Activated CD4-positive, alpha-beta T cell treated with anti-CD3 and anti-CD28 coated beads for 1 hour (primary cell): ENCODE measurements around the gene RNF144B.
A peak's percentile ranks its signal among the peaks of the same experiment; 100 is the strongest.
"Not testable (repeated sequence)": the region's sequence is repeated elsewhere in the genome, so short reads cannot be mapped to it uniquely, and the experiment has no call there.

ENCODE experiments used
- DNase-seq: peaks from one replicate; pipeline ENCODE4 v3.0.0-alpha.2; 2020

RNF144B gene

GRCh38 chr6:18387061-18387721, at the start of gene RNF144B:
Gene RNF144B, plus strand, starts transcription at chr6:18387350. Its CDS starts 12,185 bp downstream, at chr6:18399535.
- peak; percentile 54 for DNase-seq

DNA sequence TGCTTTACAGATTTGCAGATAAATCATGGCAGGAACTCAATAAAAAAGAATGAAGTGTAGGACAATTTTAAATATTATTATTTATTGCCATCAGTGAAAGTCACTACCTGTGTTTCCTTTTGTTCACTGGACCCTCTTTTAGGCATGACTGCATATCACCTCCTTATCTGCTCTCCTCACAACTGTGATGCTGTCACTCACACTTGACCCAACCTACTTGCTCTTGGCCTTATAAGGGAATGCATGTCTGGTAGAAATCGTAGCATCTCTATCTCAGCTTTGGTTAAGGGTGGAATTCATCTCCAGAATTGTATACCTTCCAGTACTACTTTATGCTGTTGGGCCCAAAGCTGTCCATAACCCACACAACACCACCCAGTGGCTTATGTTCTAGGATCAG, 47.6 kb upstream of the RNF144B start:
- DNase-seq, result no peak

DNA sequence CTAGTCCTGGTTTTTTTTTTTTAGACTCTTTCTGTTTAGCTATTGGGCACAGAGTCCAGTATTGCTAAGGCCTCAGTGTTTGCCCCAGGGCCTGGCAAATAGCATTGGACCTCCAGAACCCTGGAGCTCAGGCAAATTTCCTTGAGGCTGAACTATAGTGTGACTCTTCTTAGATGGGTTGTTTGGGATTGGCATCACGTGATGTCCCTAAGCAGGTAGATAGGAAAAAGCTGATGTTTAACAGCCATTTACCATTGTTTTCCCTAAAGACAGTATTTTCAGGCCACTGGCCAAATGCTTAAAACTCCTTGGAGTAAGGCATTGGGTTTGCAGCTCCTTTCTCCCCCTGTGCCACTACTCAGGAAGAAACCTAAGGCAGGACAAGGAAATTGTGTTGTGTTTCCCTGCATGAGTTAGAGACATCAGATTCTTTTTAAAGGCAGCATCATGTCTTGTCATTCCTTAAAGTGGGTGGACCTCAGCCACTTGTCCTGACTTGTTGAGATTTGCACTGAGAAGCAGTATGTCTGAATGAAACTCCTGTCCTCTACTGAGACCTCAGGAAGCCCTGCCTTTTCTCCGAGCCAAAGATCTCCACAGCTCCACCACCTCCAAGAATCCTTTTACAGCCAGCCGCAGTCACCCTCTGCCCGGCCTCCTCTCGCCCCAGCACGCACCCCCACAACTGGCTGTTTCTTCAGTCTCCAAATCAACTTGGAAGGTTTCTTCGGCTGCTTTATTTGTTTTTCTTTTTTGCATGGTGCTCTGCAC, 46.2 kb upstream of the RNF144B start:
- DNase-seq, result no peak

DNA sequence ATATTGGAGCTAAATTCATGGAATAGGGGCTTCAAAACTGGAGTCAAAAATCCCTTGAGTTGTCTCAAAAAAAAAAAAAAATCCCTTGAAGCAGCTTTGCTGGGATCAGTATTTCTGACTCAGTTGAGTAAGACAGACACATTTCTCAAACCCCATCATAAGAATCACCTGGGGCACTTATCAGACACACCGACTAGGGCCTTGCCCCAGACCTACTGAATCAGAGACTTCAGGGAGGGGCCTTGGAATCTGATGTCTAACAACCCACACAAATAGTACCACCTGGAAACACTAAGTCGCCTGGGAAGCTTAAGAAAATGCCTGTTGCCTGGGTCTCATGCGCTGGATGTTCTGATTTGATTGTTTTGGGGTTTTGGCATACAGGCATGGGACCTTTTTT, 44.9 kb upstream of the RNF144B start:
- DNase-seq, result no peak

- DNase-seq, result no peak
These were observed 43.4 kb upstream of the RNF144B start for GRCh38 chr6:18343741-18344140.

- DNase-seq, result no peak
These were observed 40.1 kb upstream of the RNF144B start for GRCh38 chr6:18347021-18347577.

DNA sequence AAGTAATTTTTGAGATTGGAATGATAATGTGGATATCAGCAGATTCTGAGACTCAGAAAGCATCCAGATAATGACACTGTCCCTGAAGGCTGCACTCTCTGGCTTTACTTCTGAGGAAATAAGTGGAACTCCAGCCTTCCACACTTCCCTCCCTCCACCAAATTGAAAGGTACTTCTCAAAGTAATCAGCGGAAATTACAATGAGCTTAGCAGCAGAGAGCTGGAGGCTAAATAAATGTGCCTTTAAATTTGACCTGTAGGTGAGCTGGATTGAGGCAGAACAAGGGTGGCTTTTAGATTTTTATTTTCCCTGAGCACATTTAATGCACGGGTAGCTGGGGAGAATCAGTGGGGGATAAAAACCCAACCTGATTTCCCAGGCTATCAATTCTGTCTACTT, 39.3 kb upstream of the RNF144B start:
- DNase-seq, result no peak

DNA sequence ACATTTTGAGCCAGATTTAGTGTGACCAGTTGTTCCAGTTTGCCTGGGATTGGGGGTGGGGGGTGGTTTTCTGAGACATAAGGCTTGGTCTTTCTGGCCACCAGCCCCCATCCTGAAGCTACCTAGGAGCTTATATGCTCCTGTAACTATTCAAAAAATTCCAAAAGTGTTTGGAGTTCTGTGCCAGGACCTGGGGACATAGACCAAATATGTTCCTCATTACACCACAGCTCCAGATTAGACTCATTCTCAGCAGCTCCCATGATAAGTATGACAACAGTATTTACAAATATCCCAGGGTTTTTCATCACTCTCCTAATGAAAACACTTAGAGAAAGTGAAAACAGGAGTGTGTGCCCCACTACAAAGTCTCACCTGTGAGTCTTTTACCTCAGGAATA, 37.8 kb upstream of the RNF144B start:
- DNase-seq, result no peak

GRCh38 chr6:18350271-18350670, 36.9 kb upstream of the RNF144B start:
- no peak for DNase-seq

DNA sequence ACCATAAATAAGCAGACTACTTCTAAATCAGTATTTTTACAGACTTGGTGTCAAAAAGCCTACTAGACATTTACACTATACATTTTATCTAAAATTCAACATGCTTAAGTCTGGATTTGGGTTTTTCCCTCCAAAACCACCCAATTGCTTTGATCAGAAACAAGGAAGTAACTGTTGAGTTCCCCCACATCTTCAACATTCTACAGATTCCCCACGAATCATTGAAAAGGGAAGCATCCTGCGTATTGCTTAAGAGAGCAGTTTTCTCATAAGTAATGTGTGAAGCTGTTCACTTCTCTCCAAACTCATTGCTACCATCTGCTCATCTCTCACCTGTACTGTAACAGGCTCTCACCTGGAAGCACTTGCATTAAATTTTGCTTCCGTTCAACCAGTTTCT, 36.4 kb upstream of the RNF144B start:
- DNase-seq, result no peak

- no peak for DNase-seq
These were observed 35.1 kb upstream of the RNF144B start for GRCh38 chr6:18352001-18352400.

DNA sequence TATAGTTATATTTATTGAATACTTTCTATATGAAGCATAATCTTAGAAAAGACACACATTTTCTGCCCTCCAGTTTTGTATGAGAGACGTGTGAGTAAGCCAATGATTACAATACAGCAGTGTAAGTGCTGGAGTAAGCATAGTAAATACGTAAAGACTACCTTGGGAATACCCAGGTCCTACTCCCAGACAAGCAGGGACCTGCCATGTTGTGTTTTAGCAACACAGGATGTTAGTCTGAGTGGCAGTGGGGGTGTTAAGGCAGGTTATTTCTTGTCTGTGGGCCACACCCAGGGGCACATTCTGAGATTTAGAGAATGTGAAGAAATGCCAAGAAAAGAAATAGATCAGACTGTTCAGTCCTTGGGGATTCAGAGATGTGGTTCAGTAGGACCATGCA, 34.3 kb upstream of the RNF144B start:
- DNase-seq, result no peak

GRCh38 chr6:18353251-18353650, 33.9 kb upstream of the RNF144B start:
- no peak for DNase-seq

DNA sequence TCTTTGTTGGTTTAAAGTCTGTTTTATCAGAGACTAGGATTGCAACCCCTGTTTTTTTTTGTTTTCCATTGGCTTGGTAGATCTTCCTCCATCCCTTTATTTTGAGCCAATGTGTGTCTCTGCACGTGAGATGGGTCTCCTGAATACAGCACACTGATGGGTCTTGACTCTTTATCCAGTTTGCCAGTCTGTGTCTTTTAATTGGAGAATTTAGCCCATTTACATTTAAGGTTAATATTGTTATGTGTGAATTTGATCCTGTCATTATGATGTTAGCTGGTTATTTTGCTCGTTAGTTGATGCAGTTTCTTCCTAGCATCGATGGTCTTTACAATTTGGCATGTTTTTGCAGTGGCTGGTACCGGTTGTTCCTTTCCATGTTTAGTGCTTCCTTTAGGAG, 29.6 kb upstream of the RNF144B start:
- DNase-seq, result not testable (repeated sequence)

GRCh38 chr6:18359237-18359885, 27.8 kb upstream of the RNF144B start:
- DNase-seq, result no peak

- no peak for DNase-seq
These were observed 27.0 kb upstream of the RNF144B start for GRCh38 chr6:18360188-18360587.

- no peak for DNase-seq
These were observed 25.0 kb upstream of the RNF144B start for GRCh38 chr6:18362058-18362561.

- no peak for DNase-seq
These were observed 23.4 kb upstream of the RNF144B start for GRCh38 chr6:18363746-18364145.

- DNase-seq, result not testable (repeated sequence)
These were observed 22.6 kb upstream of the RNF144B start for GRCh38 chr6:18364561-18364960.

GRCh38 chr6:18367371-18367770, 19.8 kb upstream of the RNF144B start:
- DNase-seq, result no peak

DNA sequence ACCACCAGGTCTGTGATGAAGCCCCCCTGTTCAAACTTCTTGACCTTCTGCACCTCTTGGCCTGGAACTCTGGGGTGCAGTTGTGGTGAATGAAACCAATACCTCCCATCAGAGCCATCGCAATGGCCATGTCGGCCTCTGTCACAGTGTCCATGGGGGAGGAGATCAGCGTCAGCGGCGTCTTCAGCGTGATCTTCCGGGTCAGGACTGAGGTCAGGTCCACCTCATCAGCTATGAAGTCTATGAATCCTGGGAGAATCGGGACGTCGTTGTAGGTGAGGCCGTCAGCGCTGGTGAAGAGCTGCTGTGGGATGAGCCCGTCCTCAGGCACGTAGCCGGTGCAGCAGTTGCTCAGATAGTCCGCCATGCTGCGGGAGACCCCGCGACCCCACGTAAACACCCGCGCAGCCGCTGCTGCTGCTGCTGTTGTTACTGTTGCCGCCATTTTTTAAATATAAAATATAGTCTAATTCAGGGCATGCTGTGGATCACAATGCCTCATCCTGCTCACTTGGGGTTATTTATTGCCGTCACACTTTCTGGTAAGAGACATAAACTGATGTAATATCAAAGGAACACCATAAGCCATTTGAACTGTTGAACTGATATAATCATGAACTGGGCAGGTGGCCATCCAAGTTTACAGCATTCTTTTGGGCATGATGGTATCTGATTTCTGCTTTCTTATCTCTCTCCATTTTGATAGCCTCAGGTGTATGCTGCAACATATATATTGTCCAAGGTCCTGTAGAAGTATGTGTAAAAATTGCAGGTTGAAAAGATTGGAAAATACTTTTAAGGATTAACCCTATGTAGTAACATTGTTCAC, 18.7 kb upstream of the RNF144B start:
- DNase-seq, result no peak

DNA sequence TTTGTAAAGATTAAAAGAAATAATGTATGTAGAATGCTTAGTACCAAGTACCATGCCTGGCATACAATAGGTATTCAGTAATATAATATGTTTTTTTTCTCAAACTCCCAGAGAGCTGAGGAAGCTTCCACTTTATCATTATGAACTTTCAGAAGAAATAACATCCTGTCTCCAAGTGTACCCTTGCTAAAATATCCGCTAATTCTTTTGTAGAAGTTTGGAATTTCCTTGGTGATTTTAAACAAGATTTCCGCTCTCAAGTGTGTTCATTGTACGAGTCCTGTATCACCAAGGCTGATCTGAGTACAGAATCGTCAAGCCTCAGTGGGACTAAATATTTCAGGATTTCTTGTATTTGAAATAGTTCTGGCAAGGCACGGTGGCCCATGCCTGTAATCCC, 16.1 kb upstream of the RNF144B start:
- no peak for DNase-seq

DNA sequence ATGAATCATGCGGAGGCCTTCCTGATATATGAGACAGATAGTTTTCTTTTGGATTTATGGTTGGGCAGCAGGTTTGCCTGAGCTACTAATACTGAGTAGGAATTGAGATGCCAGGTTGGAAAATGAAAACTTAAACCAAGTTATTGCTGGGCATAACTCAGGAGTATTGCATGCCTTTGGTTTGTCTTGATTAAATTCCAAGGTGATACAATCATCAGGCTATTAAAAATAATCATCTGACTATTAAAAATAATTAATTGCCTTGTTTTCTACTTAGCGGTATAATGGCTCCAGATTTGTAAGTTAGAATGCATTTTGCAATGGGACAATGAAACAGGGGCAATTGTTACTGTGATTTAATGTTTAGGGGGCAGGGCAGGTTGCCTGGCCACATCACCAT, 15.5 kb upstream of the RNF144B start:
- DNase-seq, result no peak
